ENCODE results near the gene SENP5. TPM values are rescaled to one million over a fixed set of nuclear protein-coding genes. Genes with fewer than 3 reads are reported as not detected.
"Not testable (repeated sequence)": the region's sequence is repeated elsewhere in the genome, so short reads cannot be mapped to it uniquely, and the experiment has no call there.

SENP5 gene
- total RNA-seq, 1 donor from 2014 or later, result 39.5 TPM

GRCh38 chr3:196867155-196867506 is 589 bp upstream of the SENP5 start:
- Mint-ChIP-seq H3K36me3 (no peaks in the 10 kb centered on the region), H3K9me3 (no peaks in the 10 kb centered on the region)

DNA sequence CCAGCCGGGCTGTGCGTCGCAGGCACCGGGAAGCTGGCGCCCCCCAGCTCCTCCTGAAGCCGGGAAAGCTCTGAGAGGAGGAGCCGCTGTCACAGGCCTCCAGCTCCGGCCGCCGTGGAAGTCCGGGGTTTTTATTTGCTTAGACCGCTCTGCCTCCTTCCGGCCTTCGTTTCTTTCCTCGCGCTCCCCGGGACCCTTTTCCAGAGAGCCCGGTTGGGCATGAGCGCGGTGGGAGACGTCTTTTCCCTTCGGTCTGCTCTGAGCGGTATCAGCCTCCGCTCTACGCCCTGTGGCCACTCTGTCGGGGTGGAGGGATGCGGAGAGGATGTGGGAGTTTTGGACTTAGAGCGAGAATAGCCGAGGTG is 559 bp downstream of the SENP5 start:
- TF ChIP-seq, protein P1, sequence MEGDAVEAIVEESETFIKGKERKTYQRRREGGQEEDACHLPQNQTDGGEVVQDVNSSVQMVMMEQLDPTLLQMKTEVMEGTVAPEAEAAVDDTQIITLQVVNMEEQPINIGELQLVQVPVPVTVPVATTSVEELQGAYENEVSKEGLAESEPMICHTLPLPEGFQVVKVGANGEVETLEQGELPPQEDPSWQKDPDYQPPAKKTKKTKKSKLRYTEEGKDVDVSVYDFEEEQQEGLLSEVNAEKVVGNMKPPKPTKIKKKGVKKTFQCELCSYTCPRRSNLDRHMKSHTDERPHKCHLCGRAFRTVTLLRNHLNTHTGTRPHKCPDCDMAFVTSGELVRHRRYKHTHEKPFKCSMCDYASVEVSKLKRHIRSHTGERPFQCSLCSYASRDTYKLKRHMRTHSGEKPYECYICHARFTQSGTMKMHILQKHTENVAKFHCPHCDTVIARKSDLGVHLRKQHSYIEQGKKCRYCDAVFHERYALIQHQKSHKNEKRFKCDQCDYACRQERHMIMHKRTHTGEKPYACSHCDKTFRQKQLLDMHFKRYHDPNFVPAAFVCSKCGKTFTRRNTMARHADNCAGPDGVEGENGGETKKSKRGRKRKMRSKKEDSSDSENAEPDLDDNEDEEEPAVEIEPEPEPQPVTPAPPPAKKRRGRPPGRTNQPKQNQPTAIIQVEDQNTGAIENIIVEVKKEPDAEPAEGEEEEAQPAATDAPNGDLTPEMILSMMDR (conservative IDR thresholded peaks at IDR 0.05), result no peak

More at GRCh38 chr3:196867155-196867506, 589 bp upstream of the SENP5 start:
- Mint-ChIP-seq H3K4me3 (peak overlapping the region; percentile 87), H3K27me3 (no peaks in the 10 kb centered on the region), H3K4me1 (ENCODE audit: unreplicated experiment) (peaks cover 19% of the 10 kb centered on the region), H3K27ac (peak overlapping the region; percentile 97)
- TF ChIP-seq, protein P1 (conservative IDR thresholded peaks at IDR 0.05), result no peak
- no peak for DNase-seq (ENCODE audit: extremely low spot score, unreplicated experiment)

GRCh38 chr3:196872316-196872715 is 4.6 kb downstream of the SENP5 start:
- H3K4me1 Mint-ChIP-seq (ENCODE audit: unreplicated experiment), result peaks cover 23% of the 10 kb centered on the region
- H3K9me3 Mint-ChIP-seq, result no peaks in the 10 kb centered on the region
- H3K27me3 Mint-ChIP-seq, result no peaks in the 10 kb centered on the region
- TF ChIP-seq, protein P1 (conservative IDR thresholded peaks at IDR 0.05), result no peak
- peak overlapping the region; percentile 30 for H3K4me3 Mint-ChIP-seq
- DNase-seq (ENCODE audit: extremely low spot score, unreplicated experiment), result no peak
- H3K36me3 Mint-ChIP-seq, result no peaks in the 10 kb centered on the region
- H3K27ac Mint-ChIP-seq, result peak overlapping the region; percentile 33

More for the DNA sequence above, 559 bp downstream of the SENP5 start:
- no peaks in the 10 kb centered on the region for H3K36me3 Mint-ChIP-seq
- H3K4me3 Mint-ChIP-seq, result peak overlapping the region; percentile 99
- peak overlapping the region; percentile 98 for H3K27ac Mint-ChIP-seq
- H3K4me1 Mint-ChIP-seq (ENCODE audit: unreplicated experiment), result peaks cover 19% of the 10 kb centered on the region
- no peak for DNase-seq (ENCODE audit: extremely low spot score, unreplicated experiment)
- no peaks in the 10 kb centered on the region for H3K9me3 Mint-ChIP-seq
- H3K27me3 Mint-ChIP-seq, result no peaks in the 10 kb centered on the region

GRCh38 chr3:196874511-196875094 is 6.9 kb downstream of the SENP5 start:
- not testable (repeated sequence) for H3K27me3 Mint-ChIP-seq
- peak overlapping the region; percentile 10 for H3K27ac Mint-ChIP-seq

DNA sequence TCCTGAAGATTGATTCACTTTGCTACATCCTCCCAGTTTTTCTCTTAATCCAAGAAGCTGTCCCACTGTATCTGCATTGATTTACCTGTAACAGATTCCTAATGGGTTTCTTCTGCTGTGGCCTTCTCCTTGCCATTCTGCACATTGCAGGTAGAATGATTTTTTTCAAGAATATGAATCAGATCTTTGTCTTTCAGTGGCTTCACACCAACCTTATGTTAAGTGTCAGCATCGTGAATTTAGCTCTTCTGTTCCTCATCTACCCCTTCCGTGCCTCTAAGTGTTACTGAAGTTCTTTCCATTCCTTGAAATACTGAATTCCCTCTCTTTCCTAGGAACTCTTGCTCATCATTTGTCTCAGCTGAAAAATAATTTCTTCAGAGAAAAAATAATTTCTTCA is 7.5 kb downstream of the SENP5 start:
- peaks cover 10% of the 10 kb centered on the region for H3K4me1 Mint-ChIP-seq (ENCODE audit: unreplicated experiment)
- H3K36me3 Mint-ChIP-seq, result no peaks in the 10 kb centered on the region
- no peaks in the 10 kb centered on the region for H3K9me3 Mint-ChIP-seq
- peak overlapping the region; percentile 10 for H3K27ac Mint-ChIP-seq
- TF ChIP-seq, protein P1 (conservative IDR thresholded peaks at IDR 0.05), result no peak
- H3K4me3 Mint-ChIP-seq, result no peak overlapping the region
- no peaks in the 10 kb centered on the region for H3K27me3 Mint-ChIP-seq
- no peak for DNase-seq (ENCODE audit: extremely low spot score, unreplicated experiment)

More at GRCh38 chr3:196874511-196875094, 6.9 kb downstream of the SENP5 start:
- DNase-seq (ENCODE audit: extremely low spot score, unreplicated experiment); H3K9me3 Mint-ChIP-seq; H3K4me3 Mint-ChIP-seq; H3K36me3 Mint-ChIP-seq: not testable (repeated sequence)
- peaks cover 15% of the 10 kb centered on the region for H3K4me1 Mint-ChIP-seq (ENCODE audit: unreplicated experiment)

GRCh38 chr3:196883361-196883760 is 15.6 kb downstream of the SENP5 start:
- Mint-ChIP-seq H3K4me3 (no peak overlapping the region), H3K9me3 (no peaks in the 10 kb centered on the region), H3K36me3 (peaks cover 9% of the 10 kb centered on the region), H3K27me3 (no peaks in the 10 kb centered on the region), H3K4me1 (ENCODE audit: unreplicated experiment) (peaks cover 4% of the 10 kb centered on the region), H3K27ac (peak overlapping the region; percentile 6)
- no peak for DNase-seq (ENCODE audit: extremely low spot score, unreplicated experiment)
- TF ChIP-seq, protein P1 (conservative IDR thresholded peaks at IDR 0.05), result no peak
